ENCODE data around the gene MBNL1. TPM values are rescaled to one million over a fixed set of nuclear protein-coding genes. Genes with fewer than 3 reads are reported as not detected.

Gene MBNL1
- total RNA-seq, 2 donors from 2014 or later: 322 to 452 TPM

DNA sequence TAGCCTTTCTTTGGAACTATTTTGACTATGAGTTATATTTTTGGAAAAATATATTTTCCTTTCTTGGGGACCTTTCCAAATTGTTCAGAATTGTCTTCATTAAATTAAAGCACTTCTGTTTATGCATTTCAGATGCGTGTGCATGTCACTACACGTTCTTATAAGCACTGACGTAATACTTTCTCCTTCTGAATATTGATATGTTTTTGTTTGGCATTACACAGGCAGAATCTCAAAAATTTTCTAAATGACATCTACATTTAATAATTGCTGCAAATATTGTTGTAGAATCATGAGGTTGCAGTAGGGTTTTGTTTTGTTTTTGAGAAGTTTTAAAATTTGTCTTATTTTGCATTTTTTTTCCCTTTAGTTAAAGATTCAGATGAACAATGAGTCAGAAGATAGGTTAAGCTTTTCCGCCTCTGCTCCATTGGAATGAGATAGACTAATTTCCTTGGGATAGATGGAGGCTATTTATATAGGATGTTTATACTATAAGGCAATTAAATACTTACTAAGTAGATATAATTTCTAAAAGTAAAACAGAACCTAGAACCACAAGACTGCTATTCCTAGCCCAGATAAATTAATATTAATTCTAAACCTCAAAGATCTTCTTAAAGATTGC lies 110.8 kb downstream of the MBNL1 start:
- H3K4me1 Mint-ChIP-seq: peaks cover 41% of the 10 kb centered on the region
- no peaks in the 10 kb centered on the region for H3K27me3 Mint-ChIP-seq

DNA sequence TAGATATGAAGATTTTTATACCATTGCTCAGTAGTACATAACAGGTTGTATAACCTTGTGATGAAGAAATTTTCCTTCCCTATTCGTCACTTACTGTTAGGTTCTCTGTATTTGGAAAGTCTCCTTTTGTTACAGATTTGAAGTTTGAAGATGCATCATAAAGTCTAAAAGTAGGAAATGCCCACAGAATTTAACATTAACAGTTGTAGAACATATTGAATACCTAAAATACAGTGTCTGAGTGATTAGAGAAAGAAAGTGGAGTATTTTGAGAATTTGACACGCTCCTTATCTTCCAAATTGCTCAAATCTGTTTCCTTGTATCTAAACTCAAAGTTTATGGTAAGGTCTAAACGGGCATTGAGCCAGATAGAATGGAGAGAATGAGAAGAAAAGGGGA lies 111.3 kb downstream of the MBNL1 start:
- Mint-ChIP-seq H3K27me3 (no peaks in the 10 kb centered on the region), H3K36me3 (ENCODE audit: low read depth) (peaks cover 72% of the 10 kb centered on the region), H3K9me3 (no peaks in the 10 kb centered on the region), H3K27ac (peak overlapping the region; percentile 85), H3K4me1 (peaks cover 39% of the 10 kb centered on the region), H3K4me3 (peak overlapping the region; percentile 62)
- no peak for ATAC-seq (replicated peaks)

More for the DNA sequence above, 110.8 kb downstream of the MBNL1 start:
- ATAC-seq (replicated peaks): no peak
- H3K27ac Mint-ChIP-seq: peak overlapping the region; percentile 85
- H3K9me3 Mint-ChIP-seq: no peaks in the 10 kb centered on the region
- peaks cover 78% of the 10 kb centered on the region for H3K36me3 Mint-ChIP-seq (ENCODE audit: low read depth)
- peak overlapping the region; percentile 62 for H3K4me3 Mint-ChIP-seq

DNA sequence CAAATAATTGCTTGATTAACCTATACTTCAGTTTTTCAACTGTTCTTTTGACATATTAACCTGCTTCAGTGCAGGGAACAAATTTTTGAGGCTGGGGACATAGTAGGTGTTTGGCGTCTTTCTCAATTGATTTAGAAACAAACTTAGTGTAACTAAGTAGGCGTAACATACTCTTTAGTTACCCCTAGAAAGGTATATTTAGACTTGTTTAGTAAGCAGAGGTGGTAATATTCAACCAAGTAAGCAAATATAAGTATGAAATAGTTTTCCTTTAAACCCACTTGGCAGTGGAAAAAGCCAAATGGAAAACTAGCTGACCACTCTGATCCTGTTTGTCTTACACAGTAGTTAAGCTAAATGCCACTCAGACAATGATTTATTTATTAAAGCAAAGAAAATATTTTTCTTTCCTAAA lies 113.2 kb downstream of the MBNL1 start:
- Mint-ChIP-seq H3K4me1 (peaks cover 32% of the 10 kb centered on the region), H3K36me3 (ENCODE audit: low read depth) (peaks cover 68% of the 10 kb centered on the region), H3K27ac (peak overlapping the region; percentile 84), H3K27me3 (no peaks in the 10 kb centered on the region), H3K9me3 (no peaks in the 10 kb centered on the region), H3K4me3 (peak overlapping the region; percentile 82)
- ATAC-seq (replicated peaks): no peak

DNA sequence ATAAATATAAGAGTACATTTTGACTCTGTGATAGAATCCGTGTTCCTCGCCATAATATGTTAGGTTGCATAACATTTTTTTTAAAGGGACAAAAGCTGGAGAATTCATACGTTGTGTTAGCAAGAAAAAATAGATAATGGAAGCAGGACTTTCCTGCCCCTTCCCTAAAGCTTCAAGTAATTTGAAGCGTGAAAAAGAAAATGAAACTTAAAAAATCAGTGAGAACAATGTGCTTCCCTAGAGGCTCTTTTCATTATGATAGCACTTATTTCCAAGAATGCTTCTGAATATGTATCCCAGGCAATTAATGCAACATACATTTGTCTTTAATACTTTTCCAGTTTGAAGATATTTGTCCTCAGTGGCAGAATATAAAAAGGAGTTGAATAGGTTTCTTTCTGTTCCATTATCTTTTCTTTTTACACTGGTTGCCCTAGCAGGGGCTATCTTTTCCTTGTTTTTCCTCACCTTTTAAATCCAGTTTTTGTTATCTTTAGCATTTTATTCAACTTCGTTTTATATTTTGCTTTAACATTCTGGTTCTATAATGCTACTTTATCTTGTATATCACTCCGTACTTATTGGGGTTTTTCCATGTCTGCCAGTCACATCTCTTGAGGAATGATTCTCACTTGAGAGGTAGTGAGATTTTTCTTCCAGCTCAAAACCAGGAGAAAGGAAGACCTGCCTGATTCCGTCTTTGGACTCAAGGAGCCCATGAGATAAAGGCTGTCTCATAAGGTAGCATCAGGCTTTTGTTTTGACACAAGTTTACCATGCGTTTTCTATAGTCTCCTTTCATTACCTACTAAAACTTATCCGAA lies 113.8 kb downstream of the MBNL1 start:
- Mint-ChIP-seq H3K9me3 (no peaks in the 10 kb centered on the region), H3K36me3 (ENCODE audit: low read depth) (peaks cover 68% of the 10 kb centered on the region), H3K27me3 (no peaks in the 10 kb centered on the region), H3K4me3 (peak overlapping the region; percentile 82), H3K4me1 (peaks cover 29% of the 10 kb centered on the region), H3K27ac (peak overlapping the region; percentile 84)
- no peak for ATAC-seq (replicated peaks)

DNA sequence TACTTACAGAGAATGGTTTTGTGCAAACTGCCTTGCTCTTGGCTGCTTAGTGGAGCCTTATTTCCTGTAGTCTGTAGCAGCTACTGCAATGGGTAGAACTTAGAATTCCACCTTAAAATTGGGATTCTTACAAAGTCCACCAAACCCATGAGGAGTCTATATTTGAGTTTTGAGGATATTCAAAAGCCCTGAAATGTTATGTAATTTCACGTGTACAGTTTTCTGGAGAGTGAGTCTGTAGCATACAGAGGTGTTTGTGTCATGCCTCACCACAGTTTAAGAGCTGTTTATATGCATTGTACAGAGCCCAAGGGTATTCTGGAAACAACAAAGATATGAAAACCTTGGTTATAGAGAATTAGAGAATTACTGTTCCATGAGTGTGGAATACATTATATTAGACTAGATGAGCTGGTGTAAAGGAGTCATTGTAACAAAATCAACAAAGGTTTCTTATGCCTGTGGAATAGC lies 114.4 kb downstream of the MBNL1 start:
- peak overlapping the region; percentile 82 for H3K4me3 Mint-ChIP-seq
- H3K27ac Mint-ChIP-seq: peak overlapping the region; percentile 84
- no peaks in the 10 kb centered on the region for H3K27me3 Mint-ChIP-seq
- peak; percentile 52 for ATAC-seq (replicated peaks)
- no peaks in the 10 kb centered on the region for H3K9me3 Mint-ChIP-seq
- H3K36me3 Mint-ChIP-seq (ENCODE audit: low read depth): peaks cover 68% of the 10 kb centered on the region
- peaks cover 29% of the 10 kb centered on the region for H3K4me1 Mint-ChIP-seq

DNA sequence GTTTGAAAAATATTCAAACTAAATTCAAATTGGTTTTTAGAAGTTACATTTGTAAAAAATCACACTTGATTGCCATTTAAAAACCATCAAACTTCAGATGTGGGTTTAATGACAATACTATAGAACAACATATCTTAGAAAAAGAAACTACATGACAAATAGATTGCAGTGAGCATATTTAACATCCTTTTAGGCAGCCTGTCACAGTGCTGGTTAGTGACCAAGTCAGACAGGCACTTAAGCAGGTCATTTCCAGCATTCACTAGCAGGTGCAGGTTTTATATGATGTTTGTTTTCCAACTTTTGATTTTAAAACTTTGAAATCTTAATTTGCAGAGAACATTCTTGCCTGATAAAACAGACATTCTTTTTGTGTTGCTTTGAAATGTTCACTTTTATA lies 115.7 kb downstream of the MBNL1 start:
- Mint-ChIP-seq H3K4me1 (peaks cover 33% of the 10 kb centered on the region), H3K27me3 (no peaks in the 10 kb centered on the region), H3K27ac (peak overlapping the region; percentile 69), H3K36me3 (ENCODE audit: low read depth) (peaks cover 70% of the 10 kb centered on the region), H3K4me3 (peak overlapping the region; percentile 31), H3K9me3 (no peaks in the 10 kb centered on the region)
- ATAC-seq (replicated peaks): peak; percentile 80

DNA sequence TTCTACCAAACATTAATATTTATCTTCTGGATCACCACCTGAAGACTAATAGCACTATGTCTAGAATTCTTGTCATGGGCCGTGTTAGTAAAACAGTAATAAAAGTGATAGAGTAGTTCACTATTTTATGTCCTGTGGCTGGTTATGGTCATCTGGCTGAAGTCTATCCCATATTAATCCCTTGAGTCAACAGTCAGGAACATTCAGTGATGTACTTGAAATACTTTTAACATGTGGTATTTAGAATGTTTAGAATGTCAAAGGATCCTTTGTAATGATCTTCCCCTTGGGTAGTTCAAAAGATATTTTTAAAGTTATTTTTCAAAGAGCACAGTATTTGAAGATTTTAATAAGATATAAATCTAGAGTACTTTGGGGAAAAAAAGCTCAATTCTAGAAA lies 117.0 kb downstream of the MBNL1 start:
- no peak overlapping the region for H3K27ac Mint-ChIP-seq
- H3K27me3 Mint-ChIP-seq: no peaks in the 10 kb centered on the region

DNA sequence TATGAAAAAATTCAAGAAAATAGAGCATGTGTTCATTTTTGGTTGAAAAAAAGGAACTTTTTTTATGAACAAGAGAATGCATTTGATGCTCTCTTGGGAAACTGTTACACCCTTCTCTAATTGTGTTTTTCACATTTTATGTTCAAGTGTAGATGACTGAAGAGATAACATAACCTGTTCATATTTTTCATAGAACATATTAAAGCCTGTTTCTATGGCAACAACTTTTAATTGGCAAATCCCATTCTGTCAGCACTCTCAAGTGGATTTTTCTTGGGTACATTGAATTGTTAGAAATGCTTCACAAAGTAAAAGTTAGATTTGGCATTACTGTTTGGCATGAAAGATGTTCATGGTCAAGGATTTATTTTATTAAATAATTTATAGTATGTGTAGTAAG lies 117.5 kb downstream of the MBNL1 start:
- Mint-ChIP-seq H3K36me3 (ENCODE audit: low read depth) (peaks cover 77% of the 10 kb centered on the region), H3K4me1 (peaks cover 30% of the 10 kb centered on the region), H3K27ac (no peak overlapping the region), H3K27me3 (no peaks in the 10 kb centered on the region), H3K9me3 (no peaks in the 10 kb centered on the region), H3K4me3 (peak overlapping the region; percentile 16)
- no peak for ATAC-seq (replicated peaks)

More for the DNA sequence above, 117.0 kb downstream of the MBNL1 start:
- Mint-ChIP-seq H3K4me3 (peak overlapping the region; percentile 16), H3K4me1 (peaks cover 29% of the 10 kb centered on the region), H3K36me3 (ENCODE audit: low read depth) (peaks cover 73% of the 10 kb centered on the region), H3K9me3 (no peaks in the 10 kb centered on the region)
- ATAC-seq (replicated peaks): no peak

DNA sequence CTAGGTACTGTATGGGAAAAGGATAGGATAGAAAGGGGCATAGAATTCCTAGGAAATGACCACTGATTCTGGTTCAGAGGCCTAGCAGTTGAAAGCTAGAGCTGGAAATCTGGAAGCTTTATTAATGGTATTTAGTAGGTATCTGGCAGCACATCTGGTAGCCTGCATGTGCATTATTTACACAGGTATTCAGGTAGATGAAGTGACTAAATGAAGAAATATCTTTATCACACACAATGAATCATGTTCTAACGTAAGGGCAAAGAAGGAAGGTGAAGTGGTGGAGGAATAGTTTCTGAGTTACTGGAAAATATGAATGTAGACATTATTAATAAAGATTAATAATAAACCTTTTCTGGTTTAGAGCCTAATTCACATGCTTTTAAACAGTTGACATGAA lies 119.9 kb downstream of the MBNL1 start:
- H3K4me1 Mint-ChIP-seq: peaks cover 14% of the 10 kb centered on the region
- no peaks in the 10 kb centered on the region for H3K9me3 Mint-ChIP-seq
- ATAC-seq (replicated peaks): no peak
- no peak overlapping the region for H3K4me3 Mint-ChIP-seq
- no peaks in the 10 kb centered on the region for H3K27me3 Mint-ChIP-seq
- peak overlapping the region; percentile 8 for H3K27ac Mint-ChIP-seq
- peaks cover 80% of the 10 kb centered on the region for H3K36me3 Mint-ChIP-seq (ENCODE audit: low read depth)

DNA sequence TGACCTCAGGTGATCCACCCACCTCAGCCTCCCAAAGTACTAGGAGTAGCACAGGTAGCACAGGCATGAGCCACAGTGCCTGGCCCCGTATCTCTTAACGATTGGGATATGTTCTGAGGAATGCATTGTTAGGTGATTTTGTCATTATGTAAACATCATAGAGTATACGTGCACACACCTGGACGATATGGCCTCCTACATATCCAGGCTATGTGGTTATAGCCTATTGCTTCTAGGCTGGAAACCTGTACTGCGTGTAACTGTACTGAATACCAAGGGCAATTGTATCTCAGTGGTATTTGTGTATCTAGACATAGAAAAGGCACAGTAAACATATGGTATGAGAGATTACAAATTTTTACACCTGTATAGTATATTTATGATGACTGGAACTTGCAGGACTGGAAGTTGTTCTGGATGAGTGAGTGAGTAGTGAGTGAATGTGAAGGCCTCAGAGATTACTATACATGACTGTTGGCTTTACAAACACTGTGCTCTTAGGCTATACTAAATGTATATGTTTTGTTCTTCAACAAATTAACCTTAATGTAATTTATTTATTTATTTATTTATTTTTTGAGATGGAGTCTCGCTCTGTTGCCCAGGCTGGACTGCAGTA lies 120.7 kb downstream of the MBNL1 start:
- H3K27me3 Mint-ChIP-seq: no peaks in the 10 kb centered on the region
- no peak overlapping the region for H3K27ac Mint-ChIP-seq
- peaks cover 87% of the 10 kb centered on the region for H3K36me3 Mint-ChIP-seq (ENCODE audit: low read depth)
- no peaks in the 10 kb centered on the region for H3K9me3 Mint-ChIP-seq
- no peak for ATAC-seq (replicated peaks)
- no peak overlapping the region for H3K4me3 Mint-ChIP-seq
- H3K4me1 Mint-ChIP-seq: peaks cover 14% of the 10 kb centered on the region

DNA sequence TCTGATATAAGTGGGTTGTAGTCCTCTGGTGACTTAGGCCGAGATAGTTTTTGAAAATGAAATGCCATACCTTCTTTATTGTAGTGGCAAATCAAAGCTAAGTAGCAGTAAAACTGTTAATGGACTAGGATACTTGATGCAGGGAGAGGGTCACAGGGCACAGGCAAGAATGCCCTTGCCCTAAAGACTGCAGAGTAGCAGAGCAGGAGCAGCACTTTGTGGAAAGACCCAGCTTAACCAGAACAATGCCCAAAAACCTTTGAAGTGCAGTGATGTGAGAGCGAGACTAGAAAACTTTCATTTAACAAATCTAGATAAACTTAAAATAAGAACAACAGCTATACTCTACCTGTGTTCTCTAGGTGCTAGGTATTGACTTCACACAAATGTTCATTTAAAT lies 121.9 kb downstream of the MBNL1 start:
- no peak for ATAC-seq (replicated peaks)
- H3K36me3 Mint-ChIP-seq (ENCODE audit: low read depth): peaks cover 96% of the 10 kb centered on the region
- H3K27me3 Mint-ChIP-seq: no peaks in the 10 kb centered on the region
- H3K27ac Mint-ChIP-seq: peak overlapping the region; percentile 24
- H3K9me3 Mint-ChIP-seq: no peaks in the 10 kb centered on the region
- no peak overlapping the region for H3K4me3 Mint-ChIP-seq
- H3K4me1 Mint-ChIP-seq: peaks cover 17% of the 10 kb centered on the region

DNA sequence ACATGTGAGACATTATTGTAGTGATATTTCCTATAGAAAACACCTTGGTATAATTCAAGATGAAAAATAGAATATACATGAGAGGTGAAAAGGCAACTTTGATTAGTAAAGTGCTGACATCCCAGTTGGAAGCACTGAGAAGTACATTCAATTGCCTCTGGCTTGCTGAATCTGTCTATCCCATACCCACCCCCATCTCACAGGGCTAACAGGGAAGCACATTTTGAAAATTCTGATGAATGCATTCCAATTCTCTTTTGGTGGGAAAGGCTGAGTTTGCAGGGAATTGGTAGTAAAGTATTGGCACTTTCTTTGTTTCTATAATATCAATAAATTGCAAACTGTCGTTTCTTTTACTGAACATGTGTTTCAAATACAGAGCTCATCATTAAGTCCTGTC lies 122.9 kb downstream of the MBNL1 start:
- Mint-ChIP-seq H3K27me3 (no peaks in the 10 kb centered on the region), H3K4me3 (no peak overlapping the region), H3K36me3 (ENCODE audit: low read depth) (peaks cover 95% of the 10 kb centered on the region), H3K9me3 (no peaks in the 10 kb centered on the region), H3K27ac (peak overlapping the region; percentile 24), H3K4me1 (peaks cover 18% of the 10 kb centered on the region)
- ATAC-seq (replicated peaks): no peak

DNA sequence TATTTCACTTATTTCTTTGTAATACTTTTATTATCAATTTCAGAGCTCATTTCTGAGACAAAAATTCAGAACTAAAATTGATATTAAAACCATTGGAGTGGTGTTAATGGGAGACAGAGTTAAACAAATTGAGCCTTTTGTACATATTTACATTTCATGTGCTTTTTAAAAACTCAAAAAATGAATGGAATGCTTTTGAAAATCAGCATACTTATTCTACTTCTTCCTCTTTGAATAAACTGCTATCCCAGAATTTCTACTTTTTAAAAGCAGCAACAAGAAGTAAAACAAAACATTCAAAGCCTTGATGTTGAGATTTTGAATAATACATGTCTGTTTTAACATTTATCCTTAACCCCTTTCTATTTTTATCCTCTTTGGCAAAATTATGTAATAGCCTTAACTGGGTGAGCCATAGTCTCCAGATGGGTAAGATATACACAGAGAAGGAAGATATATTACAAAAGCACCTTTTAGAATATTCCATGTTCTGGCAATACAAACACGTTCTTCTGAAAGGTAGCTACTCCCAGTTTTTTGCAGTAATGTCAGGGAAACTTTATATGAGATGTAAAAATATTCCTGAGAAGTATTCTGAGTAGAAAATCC lies 123.6 kb downstream of the MBNL1 start:
- peaks cover 18% of the 10 kb centered on the region for H3K4me1 Mint-ChIP-seq
- no peak for ATAC-seq (replicated peaks)

DNA sequence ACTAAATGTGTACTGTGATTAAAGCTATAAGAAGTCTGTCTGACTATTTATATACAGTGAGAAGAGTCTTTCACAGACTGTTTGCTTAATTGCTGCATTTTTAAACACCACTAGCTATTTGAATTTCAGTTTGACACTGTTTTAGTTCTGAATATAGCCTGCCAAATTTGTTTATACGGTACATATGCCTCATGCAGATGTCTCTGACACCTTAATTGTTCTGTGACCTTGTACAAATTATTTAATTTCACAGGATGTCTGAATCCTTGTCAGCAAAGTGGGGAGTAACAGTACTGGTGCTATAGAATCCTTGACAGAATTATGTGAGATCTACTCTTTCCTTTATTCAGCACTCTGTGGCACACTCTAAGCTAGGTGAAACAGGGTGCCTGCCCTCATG lies 125.5 kb downstream of the MBNL1 start:
- Mint-ChIP-seq H3K27me3 (no peaks in the 10 kb centered on the region), H3K27ac (peak overlapping the region; percentile 61), H3K4me3 (no peak overlapping the region), H3K36me3 (ENCODE audit: low read depth) (peaks cover 90% of the 10 kb centered on the region), H3K9me3 (no peaks in the 10 kb centered on the region), H3K4me1 (peaks cover 21% of the 10 kb centered on the region)
- no peak for ATAC-seq (replicated peaks)

More for the DNA sequence above, 123.6 kb downstream of the MBNL1 start:
- Mint-ChIP-seq H3K27ac (peak overlapping the region; percentile 73), H3K4me3 (no peak overlapping the region), H3K36me3 (ENCODE audit: low read depth) (peaks cover 95% of the 10 kb centered on the region), H3K9me3 (no peaks in the 10 kb centered on the region), H3K27me3 (no peaks in the 10 kb centered on the region)

All from activated T-helper 17 cell treated with anti-CD3 and anti-CD28 coated beads, Interleukin-2, amount 50 U/mL, for 72 hours (primary cell).